ENCODE measurements around the gene GABRB3.

GRCh38 chr15:26674467-26674866 is 98.4 kb downstream of the GABRB3 start:
- TF ChIP-seq CTCF (IDR thresholded peaks at IDR 0.05) = no peak
- no peak for TF ChIP-seq EZH2 (IDR thresholded peaks at IDR 0.05; ENCODE audit: borderline replicate concordance, insufficient read depth, low read depth, low read length, poor library complexity, severe bottlenecking)

All from B cell (primary cell).